Left forelimb (tissue), 1 donor: ENCODE measurements around the gene MIDN.

Source experiments
- DNase-seq: peaks from one replicate; pipeline ENCODE4 v3.0.0-alpha.2; 2018; ENCODE audit warnings: low spot score

MIDN gene

GRCh38 chr19:1270213-1270853, 21.9 kb downstream of the MIDN start:
- no peak for DNase-seq

- no peak for DNase-seq
These were observed 22.6 kb downstream of the MIDN start for GRCh38 chr19:1270854-1271527.

GRCh38 chr19:1271528-1272422, 23.4 kb downstream of the MIDN start:
- no peak for DNase-seq

DNA sequence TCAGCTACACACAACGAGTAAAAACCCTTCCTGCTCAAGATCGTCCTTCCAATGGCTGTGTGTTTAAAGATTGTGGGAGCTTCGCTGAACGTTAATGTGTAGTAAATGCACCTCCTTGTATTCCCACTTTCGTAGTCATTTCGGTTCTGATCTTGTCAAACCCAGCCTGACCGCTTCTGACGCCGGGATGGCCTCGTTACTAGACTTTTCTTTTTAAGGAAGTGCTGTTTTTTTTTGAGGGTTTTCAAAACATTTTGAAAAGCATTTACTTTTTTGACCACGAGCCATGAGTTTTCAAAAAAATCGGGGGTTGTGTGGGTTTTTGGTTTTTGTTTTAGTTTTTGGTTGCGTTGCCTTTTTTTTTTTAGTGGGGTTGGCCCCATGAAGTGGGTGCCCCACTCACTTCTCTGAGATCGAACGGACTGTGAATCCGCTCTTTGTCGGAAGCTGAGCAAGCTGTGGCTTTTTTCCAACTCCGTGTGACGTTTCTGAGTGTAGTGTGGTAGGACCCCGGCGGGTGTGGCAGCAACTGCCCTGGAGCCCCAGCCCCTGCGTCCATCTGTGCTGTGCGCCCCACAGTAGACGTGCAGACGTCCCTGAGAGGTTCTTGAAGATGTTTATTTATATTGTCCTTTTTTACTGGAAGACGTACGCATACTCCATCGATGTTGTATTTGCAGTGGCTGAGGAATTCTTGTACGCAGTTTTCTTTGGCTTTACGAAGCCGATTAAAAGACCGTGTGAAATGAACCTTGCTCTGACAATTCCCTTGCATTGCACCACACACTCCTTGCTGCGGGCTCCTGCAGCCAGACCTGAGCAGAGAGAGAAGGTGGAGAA, 24.3 kb downstream of the MIDN start:
- DNase-seq = no peak

GRCh38 chr19:1273263-1274041, 25.1 kb downstream of the MIDN start:
- DNase-seq = no peak

GRCh38 chr19:1274081-1274851, 25.9 kb downstream of the MIDN start:
- DNase-seq = no peak

- no peak for DNase-seq
These were observed 26.5 kb downstream of the MIDN start for GRCh38 chr19:1274852-1275259.

GRCh38 chr19:1275260-1275975, 27.0 kb downstream of the MIDN start, which contains the start of gene FAM174C:
Gene FAM174C, plus strand, starts transcription at chr19:1275530. Its CDS starts 20 bp downstream, at chr19:1275550.
- DNase-seq = peak; percentile 96

- no peak for DNase-seq
These were observed 27.7 kb downstream of the MIDN start for GRCh38 chr19:1275976-1276627.

GRCh38 chr19:1276628-1277022, 28.2 kb downstream of the MIDN start:
- no peak for DNase-seq

DNA sequence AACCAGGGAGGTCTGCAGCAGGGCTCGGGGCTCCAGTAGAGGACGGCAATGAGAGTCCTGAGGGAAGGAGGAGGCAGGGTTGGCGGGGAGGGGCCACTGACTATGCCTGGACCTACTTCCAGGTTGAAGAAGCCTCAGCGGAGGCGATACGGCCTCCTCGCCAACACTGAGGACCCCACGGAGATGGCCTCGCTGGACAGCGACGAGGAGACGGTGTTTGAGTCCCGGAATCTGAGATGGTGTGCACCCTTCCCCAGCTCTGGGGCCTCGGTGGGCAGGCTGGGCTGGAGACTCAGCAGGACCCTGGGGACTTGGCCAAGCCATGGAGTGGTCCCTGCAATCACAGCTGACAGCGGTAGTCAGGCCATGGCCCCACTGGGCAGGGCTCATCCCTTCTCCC, 28.7 kb downstream of the MIDN start:
- no peak for DNase-seq

DNA sequence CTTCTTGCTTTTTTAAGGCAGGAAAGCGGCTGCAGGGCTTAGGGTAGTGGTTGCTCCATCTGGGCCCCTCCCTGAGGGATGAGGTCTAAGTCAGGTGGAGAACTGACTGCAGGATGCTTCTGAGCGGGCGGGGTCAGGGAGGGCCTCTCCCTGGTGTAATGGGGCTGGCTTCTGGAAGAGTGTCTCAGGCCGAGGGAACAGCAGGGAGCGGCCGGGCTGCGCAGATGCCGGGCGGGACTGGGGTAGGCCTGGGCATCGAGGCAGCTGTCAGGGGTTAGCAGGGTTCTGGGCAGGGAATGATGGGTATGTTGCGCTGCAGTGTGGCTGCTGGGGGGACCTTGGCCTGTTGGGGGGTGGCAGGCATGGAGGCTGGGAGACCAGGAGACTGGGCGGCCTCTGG, 29.7 kb downstream of the MIDN start:
- DNase-seq = no peak

DNA sequence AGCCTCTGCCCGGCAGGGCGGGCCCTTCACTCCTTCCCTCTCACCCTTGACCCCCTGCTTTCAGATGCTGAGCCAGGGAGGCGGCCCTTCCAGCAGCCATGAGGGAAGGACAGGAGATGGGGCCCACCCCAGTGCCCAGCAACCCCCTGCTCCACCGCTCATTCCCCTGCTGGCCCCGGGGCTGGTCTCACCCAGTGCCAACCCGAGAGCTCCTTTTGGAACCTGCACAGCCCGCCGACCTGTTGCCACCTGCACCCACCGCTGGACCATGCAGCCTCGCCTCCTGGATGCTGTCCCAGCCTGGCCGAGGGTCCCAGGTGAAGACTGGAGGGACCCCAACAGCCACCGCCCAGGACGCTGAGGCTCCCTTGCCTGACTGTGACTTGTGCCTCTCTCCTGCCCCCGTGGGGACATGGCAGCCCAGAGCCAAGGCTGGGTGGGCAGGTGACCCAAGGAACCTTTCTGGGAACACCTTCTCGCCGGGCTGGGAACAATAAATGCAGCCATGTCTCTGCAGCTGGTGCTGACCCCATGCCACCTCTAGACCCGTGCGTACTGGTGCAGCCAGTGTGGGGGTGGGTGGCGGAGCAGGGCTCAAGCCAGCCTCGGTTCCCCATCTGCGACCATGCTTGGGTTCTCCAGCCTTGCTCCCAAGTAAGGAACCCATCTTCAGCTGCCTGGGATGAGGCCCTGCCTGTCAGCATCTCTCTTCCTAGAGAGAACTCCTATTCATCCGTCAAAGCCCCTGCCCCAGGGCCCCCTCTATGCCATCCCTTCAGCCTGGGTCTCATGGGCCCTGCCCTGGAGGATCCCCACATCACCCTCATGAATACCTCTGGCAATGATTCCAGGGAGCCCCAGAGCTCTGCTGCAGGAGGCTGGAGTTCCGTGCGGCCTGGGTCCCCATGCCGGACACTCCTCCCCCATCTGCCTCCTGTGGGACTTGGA, 30.6 kb downstream of the MIDN start:
- DNase-seq = no peak

DNA sequence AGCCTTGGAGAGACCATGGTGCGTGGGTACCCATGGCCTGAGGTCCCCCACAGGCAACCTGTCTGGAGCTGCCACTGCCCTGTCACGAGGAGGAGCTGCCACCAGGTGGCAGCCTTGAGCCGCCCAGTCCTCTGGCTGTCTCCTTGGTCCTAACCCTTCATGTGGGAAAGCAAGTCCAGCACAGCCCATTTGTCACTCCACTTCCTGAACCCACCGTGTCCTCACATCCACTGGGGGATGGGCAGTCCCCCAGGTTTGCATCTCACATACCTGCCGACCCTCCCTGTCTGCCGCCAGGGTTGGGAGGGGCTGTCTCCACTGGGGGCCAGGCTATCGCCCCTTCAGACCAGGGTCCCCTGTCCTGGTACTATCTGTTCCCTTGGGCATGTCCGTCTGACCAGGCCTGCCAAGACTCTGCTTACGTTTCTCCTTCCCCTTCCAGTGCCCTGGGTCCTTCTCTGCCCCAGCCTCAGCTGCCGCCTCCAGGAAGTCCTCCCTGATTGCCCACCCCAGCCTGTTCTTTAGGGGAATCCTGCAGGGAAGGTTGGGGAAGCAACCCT, 31.5 kb downstream of the MIDN start:
- peak; percentile 89 for DNase-seq

DNA sequence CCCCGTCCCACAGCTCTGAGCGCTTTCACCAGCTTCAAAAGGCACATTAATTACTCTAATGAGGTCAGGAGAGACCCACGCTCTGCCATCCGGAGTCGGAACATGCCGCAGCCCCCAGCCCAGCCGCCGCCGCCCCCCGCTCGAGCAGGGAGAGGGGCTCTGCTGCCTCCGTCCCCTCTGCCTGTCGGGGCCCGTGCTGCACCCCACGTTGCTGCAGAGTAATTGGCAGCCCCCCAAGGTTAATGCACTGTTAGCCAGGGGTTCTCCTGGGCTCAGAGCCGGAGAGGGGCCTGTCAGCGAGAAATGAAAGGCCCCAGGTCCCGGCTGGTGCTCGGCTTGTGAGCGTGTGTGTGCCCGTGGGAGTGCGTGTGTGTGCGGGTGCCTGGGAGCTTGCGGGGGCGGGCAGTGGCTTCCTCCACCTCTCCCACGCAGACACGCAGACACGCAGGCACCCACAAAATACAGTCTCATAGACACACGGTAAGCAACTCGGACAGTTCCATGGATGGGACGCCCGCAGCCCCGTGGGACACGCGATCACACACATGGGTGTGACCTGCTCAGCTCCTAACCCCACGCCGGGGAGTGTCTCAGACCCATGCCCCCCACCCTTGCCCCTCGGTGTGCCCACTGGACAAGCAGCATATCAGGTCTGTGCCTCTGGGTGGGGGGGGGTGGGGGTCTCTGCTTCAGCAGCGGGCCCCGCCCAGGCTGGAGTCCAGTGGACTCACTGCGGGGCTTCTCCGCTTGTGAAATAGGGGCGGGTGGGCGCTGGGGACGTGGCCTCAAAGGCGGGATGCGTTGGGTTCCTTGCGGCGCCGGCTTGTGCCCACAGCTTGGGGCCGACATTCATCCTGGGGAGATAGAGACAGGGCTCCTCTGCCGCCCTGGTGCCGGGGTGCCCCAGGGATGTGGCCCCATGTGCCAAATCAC, 32.5 kb downstream of the MIDN start:
- no peak for DNase-seq

GRCh38 chr19:1281569-1282287, 33.3 kb downstream of the MIDN start:
- no peak for DNase-seq
